GM12891 (cell line): ENCODE results near the gene MAD2L2.

Source experiments
- POLR2A ChIP-seq: IDR thresholded peaks from 2 replicates; pipeline ENCODE4 v1.6.1; 2011; ENCODE audit warnings: low read depth, low read length, control low read depth
- POLR2AphosphoS5 ChIP-seq: IDR thresholded peaks from 2 replicates; pipeline ENCODE4 v1.6.1; 2011; ENCODE audit warnings: low read depth, low read length, control low read depth
- POU2F2 ChIP-seq: IDR thresholded peaks from 2 replicates; pipeline ENCODE4 v1.6.1; 2011; ENCODE audit warnings: low read depth, mild to moderate bottlenecking, control low read depth, low read length, moderate library complexity

GRCh38 chr1:11704194-11704529 is 23.2 kb upstream of the MAD2L2 start:
- TF ChIP-seq POLR2A (no peak), POU2F2 (no peak), POLR2AphosphoS5 (no peak)
